Measurements from ENCODE around the gene SCN5A. TPM values are rescaled to one million over a fixed set of nuclear protein-coding genes. Genes with fewer than 3 reads are reported as not detected.

The SCN5A gene
- polyA plus RNA-seq, 1 experiment = 0.74 TPM

DNA sequence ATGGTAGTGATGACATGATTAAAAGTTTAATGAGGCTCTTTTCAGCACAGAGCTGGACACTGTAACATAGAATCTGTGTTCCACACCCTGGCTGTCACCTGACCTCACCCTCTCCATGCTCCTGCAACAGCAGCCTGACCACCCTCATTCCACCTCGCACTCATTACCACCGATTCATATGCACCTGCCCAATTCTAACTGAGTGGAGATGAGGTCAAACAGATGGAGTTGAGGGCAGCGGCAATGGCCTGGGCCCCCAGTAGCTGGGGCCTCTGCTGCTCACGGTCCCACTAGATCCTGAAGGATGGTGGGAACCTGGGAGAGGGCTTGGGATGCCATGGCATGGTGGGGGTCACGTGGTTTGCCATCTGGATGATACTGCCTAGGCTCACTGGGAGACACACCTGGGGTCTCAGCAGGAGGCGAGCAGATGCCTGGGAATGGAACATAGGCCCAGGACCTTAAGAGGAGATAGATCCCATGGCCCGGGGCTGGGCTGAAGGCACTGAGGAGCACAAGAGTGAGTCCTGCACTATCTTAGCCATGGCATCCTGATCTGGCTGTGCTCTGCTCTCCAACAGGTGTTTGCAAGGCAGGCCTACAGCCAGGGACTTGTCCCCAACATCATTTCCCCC lies 1.3 kb downstream of the SCN5A start:
- Histone ChIP-seq H3K27me3 (ENCODE audit: control insufficient read depth, insufficient read depth, low read length) (peaks cover 16% of the 10 kb centered on the region), H3K36me3 (ENCODE audit: control insufficient read depth, insufficient read depth, low read length) (no peaks in the 10 kb centered on the region), H3K4me3 (ENCODE audit: low read depth, low read length) (no peak overlapping the region; the same call in 1 of the 2 replicates)
- CTCF ChIA-PET = interaction anchor here (0.9 to 5.8 kb wide), 5 partner anchors 22 to 193 kb away, joined by 3 to 49 read pairs (median 6); partner anchors contain the start of gene EXOG
- DNase-seq (ENCODE audit: low read depth) = no peak
- POLR2A ChIA-PET = no interaction called here
- TF ChIP-seq, protein P1, sequence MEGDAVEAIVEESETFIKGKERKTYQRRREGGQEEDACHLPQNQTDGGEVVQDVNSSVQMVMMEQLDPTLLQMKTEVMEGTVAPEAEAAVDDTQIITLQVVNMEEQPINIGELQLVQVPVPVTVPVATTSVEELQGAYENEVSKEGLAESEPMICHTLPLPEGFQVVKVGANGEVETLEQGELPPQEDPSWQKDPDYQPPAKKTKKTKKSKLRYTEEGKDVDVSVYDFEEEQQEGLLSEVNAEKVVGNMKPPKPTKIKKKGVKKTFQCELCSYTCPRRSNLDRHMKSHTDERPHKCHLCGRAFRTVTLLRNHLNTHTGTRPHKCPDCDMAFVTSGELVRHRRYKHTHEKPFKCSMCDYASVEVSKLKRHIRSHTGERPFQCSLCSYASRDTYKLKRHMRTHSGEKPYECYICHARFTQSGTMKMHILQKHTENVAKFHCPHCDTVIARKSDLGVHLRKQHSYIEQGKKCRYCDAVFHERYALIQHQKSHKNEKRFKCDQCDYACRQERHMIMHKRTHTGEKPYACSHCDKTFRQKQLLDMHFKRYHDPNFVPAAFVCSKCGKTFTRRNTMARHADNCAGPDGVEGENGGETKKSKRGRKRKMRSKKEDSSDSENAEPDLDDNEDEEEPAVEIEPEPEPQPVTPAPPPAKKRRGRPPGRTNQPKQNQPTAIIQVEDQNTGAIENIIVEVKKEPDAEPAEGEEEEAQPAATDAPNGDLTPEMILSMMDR (IDR thresholded peaks at IDR 0.05; ENCODE audit: insufficient read depth, low read depth, low read length) = no peak

DNA sequence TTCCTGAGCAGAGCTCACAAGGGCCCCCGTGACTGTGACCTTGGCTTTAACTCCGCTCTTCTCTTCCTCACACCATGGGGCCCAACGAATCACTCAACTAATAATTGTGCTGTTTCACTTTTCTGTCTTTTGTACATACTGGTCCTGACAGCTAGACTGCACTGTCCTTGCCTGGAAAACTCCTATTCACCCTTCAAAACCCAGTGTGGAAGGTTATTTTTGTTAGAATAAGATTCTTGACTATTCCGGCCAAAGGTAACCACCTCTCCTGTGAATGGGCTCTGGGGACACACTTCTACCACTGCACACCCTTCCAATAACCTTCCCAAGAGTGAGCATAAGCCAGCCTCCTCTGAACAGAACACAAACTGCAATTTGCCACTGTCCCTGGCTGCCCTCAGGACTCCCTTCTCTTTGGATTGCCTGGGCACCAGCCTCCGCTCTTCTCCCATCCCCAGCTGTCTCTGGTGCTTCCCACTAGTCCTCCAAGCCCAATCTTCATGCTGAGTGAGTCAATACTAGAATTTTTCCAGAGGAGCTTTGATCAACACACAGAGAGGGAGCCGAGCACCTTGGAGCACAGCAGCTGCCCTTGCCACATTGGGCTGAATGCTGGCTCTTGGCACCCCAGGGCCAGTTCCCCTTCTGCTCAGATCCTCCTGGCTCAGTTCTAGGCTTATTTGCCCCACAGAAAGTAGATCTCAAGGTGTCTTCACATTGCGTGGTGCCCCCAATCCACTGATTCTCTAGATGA lies 2.1 kb downstream of the SCN5A start:
- ChIA-PET POLR2A (no interaction called here), CTCF (interaction anchor here (0.8 to 5.8 kb wide), 9 partner anchors 8 to 194 kb away, joined by 3 to 49 read pairs (median 6); partner anchors contain the start of gene EXOG)

DNA sequence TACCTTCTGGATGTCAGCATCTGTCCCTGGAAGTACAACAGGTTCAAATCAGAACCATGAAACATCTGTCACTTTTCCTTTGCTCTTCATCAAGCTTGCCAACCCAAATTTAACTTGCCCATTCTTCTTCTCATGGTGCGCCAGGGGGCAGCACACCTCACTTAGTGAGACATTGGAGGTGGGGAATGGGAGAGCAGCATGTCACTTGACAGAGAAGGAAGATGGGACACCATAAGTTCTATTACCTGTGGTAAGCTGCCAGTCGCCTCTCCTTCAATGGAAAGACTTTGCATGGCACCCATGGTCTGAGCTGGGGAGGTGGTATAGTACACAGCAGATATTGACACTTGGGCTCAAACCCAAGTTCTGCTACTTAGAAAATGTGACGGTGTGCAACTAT lies 2.9 kb downstream of the SCN5A start:
- TF ChIP-seq, protein P1 (IDR thresholded peaks at IDR 0.05; ENCODE audit: insufficient read depth, low read depth, low read length) = peak; percentile 47
- DNase-seq (ENCODE audit: low read depth) = no peak
- Histone ChIP-seq H3K27me3 (ENCODE audit: control insufficient read depth, insufficient read depth, low read length) (peaks cover 16% of the 10 kb centered on the region), H3K4me3 (ENCODE audit: low read depth, low read length) (no peak overlapping the region), H3K36me3 (ENCODE audit: control insufficient read depth, insufficient read depth, low read length) (no peaks in the 10 kb centered on the region)
- ChIA-PET CTCF (interaction anchor here (0.8 to 5.8 kb wide), 9 partner anchors 9 to 195 kb away, joined by 3 to 49 read pairs (median 6); no protein-coding TSS in a partner anchor), POLR2A (interaction anchor here (0.6 kb wide), 1 partner anchor 77 kb away, joined by 3 read pairs; no protein-coding TSS in a partner anchor)

More for the DNA sequence above, 2.1 kb downstream of the SCN5A start:
- peaks cover 16% of the 10 kb centered on the region for H3K27me3 ChIP-seq (ENCODE audit: control insufficient read depth, insufficient read depth, low read length)
- TF ChIP-seq, protein P1 (IDR thresholded peaks at IDR 0.05; ENCODE audit: insufficient read depth, low read depth, low read length) = no peak
- H3K36me3 ChIP-seq (ENCODE audit: control insufficient read depth, insufficient read depth, low read length) = no peaks in the 10 kb centered on the region
- H3K4me3 ChIP-seq (ENCODE audit: low read depth, low read length) = no peak overlapping the region
- DNase-seq (ENCODE audit: low read depth) = no peak

DNA sequence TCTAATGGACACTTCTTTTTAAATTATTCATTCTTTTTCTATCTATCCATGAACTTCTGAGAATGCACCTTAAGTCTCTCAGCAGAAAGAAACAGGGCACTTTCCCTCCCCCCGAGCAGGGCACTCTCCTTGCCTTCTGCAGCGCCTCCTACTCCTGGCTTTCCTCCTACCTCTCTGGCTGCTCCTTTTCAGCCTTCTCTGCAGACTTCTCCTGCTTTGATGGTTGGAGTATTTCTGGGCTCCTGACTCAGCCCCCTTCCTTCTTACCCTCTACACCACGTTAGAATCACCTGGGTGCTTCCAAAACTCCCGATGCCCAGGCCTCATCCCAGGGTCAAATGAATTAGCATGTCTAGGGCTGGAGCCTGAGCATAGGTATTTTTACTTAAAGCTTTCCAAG lies 3.4 kb downstream of the SCN5A start:
- Histone ChIP-seq H3K4me3 (ENCODE audit: low read depth, low read length) (no peak overlapping the region), H3K36me3 (ENCODE audit: control insufficient read depth, insufficient read depth, low read length) (no peaks in the 10 kb centered on the region), H3K27me3 (ENCODE audit: control insufficient read depth, insufficient read depth, low read length) (peaks cover 15% of the 10 kb centered on the region)
- no peak for DNase-seq (ENCODE audit: low read depth)
- ChIA-PET POLR2A (interaction anchor here (0.6 kb wide), 1 partner anchor 77 kb away, joined by 3 read pairs; no protein-coding TSS in a partner anchor), CTCF (interaction anchor here (0.9 to 5.8 kb wide), 6 partner anchors 9 to 195 kb away, joined by 3 to 49 read pairs (median 8); no protein-coding TSS in a partner anchor)
- TF ChIP-seq, protein P1 (IDR thresholded peaks at IDR 0.05; ENCODE audit: insufficient read depth, low read depth, low read length) = no peak

DNA sequence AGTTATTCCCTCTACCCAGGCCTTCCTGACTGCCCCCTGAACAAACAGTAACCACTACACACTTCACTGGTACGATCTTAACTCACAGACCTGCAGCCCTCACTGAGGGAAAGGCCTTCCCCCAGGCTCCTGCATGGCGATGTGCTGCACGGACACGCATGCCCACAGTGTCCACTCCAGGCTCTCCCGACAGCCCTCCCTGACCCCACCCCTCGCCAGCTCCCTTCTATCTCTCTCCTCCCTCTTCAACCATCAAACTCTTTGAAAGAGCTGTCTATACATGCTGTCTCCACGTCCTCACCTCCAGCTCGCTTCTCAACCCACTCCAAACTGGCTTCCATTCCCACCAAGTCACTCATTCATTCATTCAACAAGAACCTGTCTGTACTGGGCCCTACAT lies 3.9 kb downstream of the SCN5A start:
- no peak overlapping the region for H3K4me3 ChIP-seq (ENCODE audit: low read depth, low read length)
- H3K27me3 ChIP-seq (ENCODE audit: control insufficient read depth, insufficient read depth, low read length) = peaks cover 15% of the 10 kb centered on the region
- DNase-seq (ENCODE audit: low read depth) = no peak
- POLR2A ChIA-PET = no interaction called here
- TF ChIP-seq, protein P1 (IDR thresholded peaks at IDR 0.05; ENCODE audit: insufficient read depth, low read depth, low read length) = no peak
- no peaks in the 10 kb centered on the region for H3K36me3 ChIP-seq (ENCODE audit: control insufficient read depth, insufficient read depth, low read length)
- CTCF ChIA-PET = interaction anchor here (2.2 to 5.8 kb wide), 3 partner anchors 10 to 196 kb away, joined by 9 to 49 read pairs (median 18); no protein-coding TSS in a partner anchor
